ENCODE data around the gene IL17RD.

Gene IL17RD

GRCh38 chr3:57105585-57105984 is 59.6 kb downstream of the IL17RD start:
- TF ChIP-seq GATA2 (IDR thresholded peaks at IDR 0.05; ENCODE audit: low read depth, low read length) (no peak), GATA3 (IDR thresholded peaks at IDR 0.05; ENCODE audit: low read depth, low read length) (no peak)

- TF ChIP-seq GATA2 (IDR thresholded peaks at IDR 0.05; ENCODE audit: low read depth, low read length) (no peak), GATA3 (IDR thresholded peaks at IDR 0.05; ENCODE audit: low read depth, low read length) (no peak)
Measured at GRCh38 chr3:57100046-57100695, 65.0 kb downstream of the IL17RD start.

- no peak for TF ChIP-seq GATA2 (IDR thresholded peaks at IDR 0.05; ENCODE audit: low read depth, low read length)
- TF ChIP-seq GATA3 (IDR thresholded peaks at IDR 0.05; ENCODE audit: low read depth, low read length): no peak
Measured at GRCh38 chr3:57098418-57099310, 66.5 kb downstream of the IL17RD start.

GRCh38 chr3:57097536-57097935 is 67.6 kb downstream of the IL17RD start:
- no peak for TF ChIP-seq GATA3 (IDR thresholded peaks at IDR 0.05; ENCODE audit: low read depth, low read length)
- TF ChIP-seq GATA2 (IDR thresholded peaks at IDR 0.05; ENCODE audit: low read depth, low read length): no peak

- TF ChIP-seq GATA2 (IDR thresholded peaks at IDR 0.05; ENCODE audit: low read depth, low read length): no peak
- TF ChIP-seq GATA3 (IDR thresholded peaks at IDR 0.05; ENCODE audit: low read depth, low read length): no peak
Measured at GRCh38 chr3:57095363-57095762, 69.8 kb downstream of the IL17RD start.

- TF ChIP-seq GATA3 (IDR thresholded peaks at IDR 0.05; ENCODE audit: low read depth, low read length) (no peak), GATA2 (IDR thresholded peaks at IDR 0.05; ENCODE audit: low read depth, low read length) (no peak)
Measured at GRCh38 chr3:57094575-57094974, 70.6 kb downstream of the IL17RD start.

GRCh38 chr3:57093971-57094535 is 71.1 kb downstream of the IL17RD start:
- no peak for TF ChIP-seq GATA3 (IDR thresholded peaks at IDR 0.05; ENCODE audit: low read depth, low read length)
- TF ChIP-seq GATA2 (IDR thresholded peaks at IDR 0.05; ENCODE audit: low read depth, low read length): no peak

- no peak for TF ChIP-seq GATA3 (IDR thresholded peaks at IDR 0.05; ENCODE audit: low read depth, low read length)
Measured at GRCh38 chr3:57093489-57093888, 71.7 kb downstream of the IL17RD start.

- TF ChIP-seq GATA2 (IDR thresholded peaks at IDR 0.05; ENCODE audit: low read depth, low read length) (no peak), GATA3 (IDR thresholded peaks at IDR 0.05; ENCODE audit: low read depth, low read length) (no peak)
Measured at GRCh38 chr3:57091521-57092273, 73.5 kb downstream of the IL17RD start.

GRCh38 chr3:57089043-57089442 is 76.1 kb downstream of the IL17RD start:
- TF ChIP-seq GATA2 (IDR thresholded peaks at IDR 0.05; ENCODE audit: low read depth, low read length): no peak
- no peak for TF ChIP-seq GATA3 (IDR thresholded peaks at IDR 0.05; ENCODE audit: low read depth, low read length)

- TF ChIP-seq GATA3 (IDR thresholded peaks at IDR 0.05; ENCODE audit: low read depth, low read length): no peak
Measured at GRCh38 chr3:57088503-57088902, 76.7 kb downstream of the IL17RD start.

- no peak for TF ChIP-seq GATA3 (IDR thresholded peaks at IDR 0.05; ENCODE audit: low read depth, low read length)
- no peak for TF ChIP-seq GATA2 (IDR thresholded peaks at IDR 0.05; ENCODE audit: low read depth, low read length)
Measured at GRCh38 chr3:57087361-57088092, 77.6 kb downstream of the IL17RD start.

GRCh38 chr3:57086201-57086600 is 79.0 kb downstream of the IL17RD start:
- TF ChIP-seq GATA2 (IDR thresholded peaks at IDR 0.05; ENCODE audit: low read depth, low read length) (no peak), GATA3 (IDR thresholded peaks at IDR 0.05; ENCODE audit: low read depth, low read length) (no peak)
